Kidney (tissue), 14 donors: ENCODE measurements around the gene PRPF31. TPM values are rescaled to one million over a fixed set of nuclear protein-coding genes. Genes with fewer than 3 reads are reported as not detected.

Experiments
- DNase-seq, 5 donors: peaks; one replicate each; pipeline ENCODE4 v3.0.0-alpha.2; 2013 to 2020
- FAIRE-seq: peaks from 2 replicates; lab custom pipeline; 2012; peaks lifted over from hg19 to GRCh38; lab: Jason Lieb, UNC
- H3K27ac ChIP-seq, 2 donors: one replicate each; pipeline ENCODE4 v1.7.0; 2013; ENCODE audit warnings: low read depth in 2 of 2, low read length in 2 of 2, inconsistent platforms in 1 of 2
- H3K27me3 ChIP-seq: one replicate; pipeline ENCODE4 v1.7.1; 2013; ENCODE audit warnings: low read length, inconsistent platforms; ENCODE audit not compliant: control insufficient read depth, insufficient read depth
- H3K36me3 ChIP-seq, 3 donors: one replicate each; pipeline versions ENCODE4 v1.7.0 to v1.7.1; 2013; ENCODE audit warnings: low read length in 3 of 3, control low read depth in 1 of 3, inconsistent platforms in 1 of 3; ENCODE audit not compliant: insufficient read depth in 3 of 3, control insufficient read depth in 2 of 3
- H3K4me1 ChIP-seq, 3 donors: one replicate each; pipeline versions ENCODE4 v1.7.0 to v1.7.1; 2013; ENCODE audit warnings: low read length in 3 of 3, inconsistent platforms in 1 of 3, low read depth in 1 of 3; ENCODE audit not compliant: control insufficient read depth in 2 of 3, insufficient read depth in 2 of 3
- H3K4me3 ChIP-seq, 3 donors: one replicate each; pipeline versions ENCODE4 v1.7.0 to v1.8.1; 2013; ENCODE audit warnings: low read length in 3 of 3, control low read depth in 1 of 3, inconsistent platforms in 1 of 3
- H3K9ac ChIP-seq, 3 donors: one replicate each; pipeline versions ENCODE4 v1.7.0 to v1.7.1; 2013; ENCODE audit warnings: low read length in 3 of 3, control low read depth in 1 of 3, inconsistent platforms in 1 of 3
- H3K9me3 ChIP-seq, 3 donors: one replicate each; pipeline versions ENCODE4 v1.7.0 to v1.7.1; 2013; ENCODE audit warnings: low read length in 3 of 3, control low read depth in 1 of 3, inconsistent platforms in 1 of 3; ENCODE audit not compliant: control insufficient read depth in 2 of 3, insufficient read depth in 1 of 3
- CTCF ChIP-seq: IDR thresholded peaks from 3 replicates; pipeline ENCODE4 v1.5.1; 2012; ENCODE audit warnings: mild to moderate bottlenecking, moderate library complexity, borderline replicate concordance; ENCODE audit not compliant: insufficient read depth; ENCODE audit errors: extremely low read depth
- intact Hi-C: fragments of 100-400 bp; cut with DNase I; formaldehyde crosslinking; loops from one replicate; pipeline ENCODE4 v1.11.1; 2022
- polyA plus RNA-seq: library from polyadenylated mRNA; stranded (reverse); fragments of 350-450 nt; fragmentation: Illumina TruSeq; extraction: RNeasy Lipid Tissue Mini Kit (QIAGEN cat#74804); gene quantifications from one replicate; pipeline ENCODE4 v1.2.3, GENCODE V29; 2014; ENCODE audit warnings: low read depth, low replicate concordance; ENCODE audit not compliant: insufficient read depth
- total RNA-seq: library from RNA; stranded (reverse); fragmentation: NEBNext Ultra II Directional; extraction: Animal tissue kit (Norgen Biotek cat#: 25700); gene quantifications from one replicate; pipeline ENCODE4 v1.2.1, GENCODE V29; 2021
- donor health status: control.
- donor health status: control.
- donor health status: control.
- donor health status: control.
- donor health status: control.
- donor health status: DM: yes; HTN: yes; CAD: no.
- donor health status: Normal renal cell carcinoma (clear cell type).

The PRPF31 gene
- total and polyA plus RNA-seq, 2 donors from 2014 or later = 55.9 to 57.2 TPM

- no peak for TF ChIP-seq CTCF
- H3K27ac ChIP-seq = no peak overlapping the region
- H3K36me3 ChIP-seq = peaks cover 3 to 52% (median 41%) of the 10 kb centered on the region in 3 donors
- no peak overlapping the region for H3K9ac ChIP-seq
- H3K27me3 ChIP-seq = no peaks in the 10 kb centered on the region
- H3K4me3 ChIP-seq = no peak overlapping the region
- no peak for FAIRE-seq
- no peaks in the 10 kb centered on the region for H3K9me3 ChIP-seq
- no peaks in the 10 kb centered on the region for H3K4me1 ChIP-seq
- DNase-seq = no peak
- intact Hi-C loops = no loop called here
These were observed 35.9 kb downstream of the PRPF31 start for GRCh38 chr19:54151362-54152035.

- no peak for FAIRE-seq
- peaks cover 6 to 44% (median 38%) of the 10 kb centered on the region in 3 donors for H3K36me3 ChIP-seq
- intact Hi-C loops = no loop called here
These were observed 36.7 kb downstream of the PRPF31 start for GRCh38 chr19:54152267-54152666.

GRCh38 chr19:54152878-54153524 is 37.4 kb downstream of the PRPF31 start:
- no peak for TF ChIP-seq CTCF
- no peaks in the 10 kb centered on the region for H3K27me3 ChIP-seq
- DNase-seq (peak in 1 of 5 donors; percentile 66), FAIRE-seq (no peak)
- H3K4me3 ChIP-seq = no peak overlapping the region
- H3K36me3 ChIP-seq = peaks cover 6 to 47% (median 35%) of the 10 kb centered on the region in 3 donors
- intact Hi-C loops = no loop called here
- no peak overlapping the region for H3K27ac ChIP-seq
- no peak overlapping the region for H3K9ac ChIP-seq
- H3K4me1 ChIP-seq = peaks cover 0 to under 1% (median 0%) of the 10 kb centered on the region in 3 donors
- H3K9me3 ChIP-seq = no peaks in the 10 kb centered on the region

More at GRCh38 chr19:54152267-54152666, 36.7 kb downstream of the PRPF31 start:
- Histone ChIP-seq H3K27me3 (no peaks in the 10 kb centered on the region), H3K9ac (no peak overlapping the region), H3K4me3 (no peak overlapping the region), H3K4me1 (no peaks in the 10 kb centered on the region), H3K27ac (no peak overlapping the region), H3K9me3 (no peaks in the 10 kb centered on the region)
- peak in 1 of 5 donors; percentile 73 for DNase-seq
- no peak for TF ChIP-seq CTCF
